Keratinocyte (primary cell): ENCODE measurements around the gene EPHB6. TPM values are rescaled to one million over a fixed set of nuclear protein-coding genes. Genes with fewer than 3 reads are reported as not detected.

Experiments
- DNase-seq: peaks from one replicate; pipeline ENCODE4 v3.0.0-alpha.2; 2011; ENCODE audit warnings: low read depth, missing footprints, low spot score
- FAIRE-seq: peaks from 2 replicates; lab custom pipeline; 2011; peaks lifted over from hg19 to GRCh38; lab: Jason Lieb, UNC
- H2AFZ ChIP-seq: 2 replicates; pipeline ENCODE4 v1.6.0; 2012; ENCODE audit warnings: low read length, control low read depth, inconsistent platforms; ENCODE audit not compliant: control insufficient read depth
- H3K27ac ChIP-seq: 2 replicates; pipeline ENCODE4 v1.5.1; 2011; ENCODE audit warnings: low read length; ENCODE audit not compliant: control insufficient read depth, insufficient read depth
- H3K27me3 ChIP-seq: 3 replicates; pipeline ENCODE4 v1.6.0; 2011; ENCODE audit warnings: low read length; ENCODE audit not compliant: control insufficient read depth, insufficient read depth; ENCODE audit errors: extremely low read depth
- H3K36me3 ChIP-seq, 2 experiments: 2 replicates in 1 of 2; 3 replicates in 1 of 2; pipeline ENCODE4 v1.5.1; 2011; ENCODE audit warnings: low read length in 2 of 2, mild to moderate bottlenecking in 1 of 2; ENCODE audit not compliant: control insufficient read depth in 2 of 2, insufficient read depth in 2 of 2; ENCODE audit errors: extremely low read depth in 1 of 2
- H3K4me1 ChIP-seq: 3 replicates; pipeline ENCODE4 v1.5.1; 2011; ENCODE audit warnings: low read length; ENCODE audit not compliant: control insufficient read depth, insufficient read depth; ENCODE audit errors: extremely low read depth
- H3K4me2 ChIP-seq: 3 replicates; pipeline ENCODE4 v1.6.0; 2011; ENCODE audit warnings: low read depth, low read length; ENCODE audit not compliant: control insufficient read depth, insufficient read depth; ENCODE audit errors: extremely low read depth
- H3K4me3 ChIP-seq, 3 experiments: fragments of 200-600 bp in 1 of 3; sonication (generic) in 1 of 3; 2 replicates in 2 of 3; 3 replicates in 1 of 3; pipeline ENCODE4 v1.5.1; 2011 to 2016; ENCODE audit warnings: low read length in 3 of 3, mild to moderate bottlenecking in 3 of 3, control low read depth in 2 of 3, inconsistent platforms in 1 of 3, low read depth in 1 of 3, mixed read lengths in 1 of 3, mixed run types in 1 of 3, moderate library complexity in 1 of 3; ENCODE audit not compliant: control insufficient read depth in 2 of 3, insufficient read depth in 2 of 3; ENCODE audit errors: extremely low read depth in 1 of 3
- H3K79me2 ChIP-seq: 2 replicates; pipeline ENCODE4 v1.6.0; 2012; ENCODE audit warnings: low read length; ENCODE audit not compliant: control insufficient read depth, insufficient read depth
- H3K9ac ChIP-seq: 3 replicates; pipeline ENCODE4 v1.6.0; 2011; ENCODE audit warnings: low read length; ENCODE audit not compliant: control insufficient read depth, insufficient read depth; ENCODE audit errors: extremely low read depth
- H3K9me1 ChIP-seq: 3 replicates; pipeline ENCODE4 v1.6.0; 2011; ENCODE audit warnings: low read length; ENCODE audit not compliant: control insufficient read depth, insufficient read depth; ENCODE audit errors: extremely low read depth
- H3K9me3 ChIP-seq: 2 replicates; pipeline ENCODE4 v1.5.1; 2012; ENCODE audit warnings: low read depth, low read length; ENCODE audit not compliant: control insufficient read depth
- H4K20me1 ChIP-seq: 3 replicates; pipeline ENCODE4 v1.6.0; 2011; ENCODE audit warnings: low read length; ENCODE audit not compliant: control insufficient read depth, insufficient read depth; ENCODE audit errors: extremely low read depth
- EZH2 ChIP-seq: IDR thresholded peaks from one replicate; pipeline ENCODE4 v1.6.1; 2012; ENCODE audit warnings: inconsistent platforms, mild to moderate bottlenecking, low read length, moderate library complexity
- dilution Hi-C: fragments of 300-500 bp; cut with MboI; formaldehyde crosslinking; loops from one replicate; pipeline ENCODE4 v1.7.0; 2020; ENCODE audit warnings: low sequenced_read_pairs; ENCODE audit not compliant: extremely low pct_ligation_motif_present
- polyA plus RNA-seq, 5 experiments: library from polyadenylated mRNA; depleted of rRNA in 3 of 5; stranded (reverse) in 3 of 5; stranded (forward) in 1 of 5; unstranded in 1 of 5; fragments of >200 nt; gene quantifications; 1 replicate in 1 of 5; 2 replicates in 3 of 5; 3 replicates in 1 of 5; pipeline versions ENCODE4 v1.2.1 to v1.2.3, GENCODE V29; 2011 to 2012; ENCODE audit warnings: missing spikeins in 2 of 5, low read depth in 1 of 5, low replicate concordance in 1 of 5
- TF ChIP-seq, protein P1 (sequence below), 3 experiments: IDR thresholded peaks in 1 of 3; conservative IDR thresholded peaks in 1 of 3; optimal IDR thresholded peaks in 1 of 3; 2 replicates in 2 of 3; 3 replicates in 1 of 3; pipeline versions ENCODE3 to v1.5.1; 2011; ENCODE audit warnings: low read length in 3 of 3, mild to moderate bottlenecking in 3 of 3, moderate library complexity in 2 of 3, control low read depth in 1 of 3, inconsistent platforms in 1 of 3; ENCODE audit not compliant: insufficient read depth in 2 of 3; ENCODE audit errors: extremely low read depth in 1 of 3

EPHB6 gene
- polyA plus RNA-seq, 1 donor (not counting 4 experiments of a cell fraction or from before 2014, with no cell fraction given), result 1.9 TPM

DNA sequence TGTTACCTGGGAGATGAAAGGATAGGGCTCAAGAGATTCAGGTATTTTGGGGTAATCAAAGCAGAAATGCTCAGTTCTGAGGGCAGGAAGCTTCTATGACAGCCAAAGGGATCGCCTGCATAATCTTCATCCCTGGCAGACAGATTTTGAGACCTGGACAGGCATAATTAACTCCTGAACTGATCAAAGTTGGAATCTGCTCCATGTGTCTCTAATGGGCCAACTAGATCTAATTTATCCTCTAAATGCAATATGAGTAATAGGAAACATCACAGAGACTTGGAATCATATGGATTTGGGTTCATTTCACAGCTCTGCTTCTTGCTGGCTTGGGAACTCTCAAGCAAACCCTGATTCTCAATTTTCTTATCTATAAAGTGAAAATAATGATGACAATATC lies 41.2 kb upstream of the EPHB6 start:
- Histone ChIP-seq H3K4me1 (no peaks in the 10 kb centered on the region), H3K9me3 (no peaks in the 10 kb centered on the region), H3K79me2 (no peaks in the 10 kb centered on the region), H3K4me3 (no peak overlapping the region), H3K9ac (no peak overlapping the region), H3K27ac (no peak overlapping the region), H4K20me1 (no peaks in the 10 kb centered on the region), H3K4me2 (no peak overlapping the region), H3K9me1 (no peaks in the 10 kb centered on the region), H2AFZ (no peak overlapping the region), H3K27me3 (peaks cover 3% of the 10 kb centered on the region), H3K36me3 (no peaks in the 10 kb centered on the region)
- DNase-seq (no peak), FAIRE-seq (no peak)
- TF ChIP-seq EZH2, result no peak
- TF ChIP-seq, protein P1, sequence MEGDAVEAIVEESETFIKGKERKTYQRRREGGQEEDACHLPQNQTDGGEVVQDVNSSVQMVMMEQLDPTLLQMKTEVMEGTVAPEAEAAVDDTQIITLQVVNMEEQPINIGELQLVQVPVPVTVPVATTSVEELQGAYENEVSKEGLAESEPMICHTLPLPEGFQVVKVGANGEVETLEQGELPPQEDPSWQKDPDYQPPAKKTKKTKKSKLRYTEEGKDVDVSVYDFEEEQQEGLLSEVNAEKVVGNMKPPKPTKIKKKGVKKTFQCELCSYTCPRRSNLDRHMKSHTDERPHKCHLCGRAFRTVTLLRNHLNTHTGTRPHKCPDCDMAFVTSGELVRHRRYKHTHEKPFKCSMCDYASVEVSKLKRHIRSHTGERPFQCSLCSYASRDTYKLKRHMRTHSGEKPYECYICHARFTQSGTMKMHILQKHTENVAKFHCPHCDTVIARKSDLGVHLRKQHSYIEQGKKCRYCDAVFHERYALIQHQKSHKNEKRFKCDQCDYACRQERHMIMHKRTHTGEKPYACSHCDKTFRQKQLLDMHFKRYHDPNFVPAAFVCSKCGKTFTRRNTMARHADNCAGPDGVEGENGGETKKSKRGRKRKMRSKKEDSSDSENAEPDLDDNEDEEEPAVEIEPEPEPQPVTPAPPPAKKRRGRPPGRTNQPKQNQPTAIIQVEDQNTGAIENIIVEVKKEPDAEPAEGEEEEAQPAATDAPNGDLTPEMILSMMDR (optimal IDR thresholded peaks at IDR 0.05 in 1 of 3, IDR thresholded peaks at IDR 0.05 in 1 of 3, conservative IDR thresholded peaks at IDR 0.05 in 1 of 3; ENCODE audit: extremely low read depth in 1 of 3, insufficient read depth in 2 of 3, low read length in 3 of 3), result no peak
- dilution Hi-C loops, result loop anchor here (25.0 kb wide), 1 partner anchor 399 kb away; the partner anchor contains the start of gene TAS2R40

DNA sequence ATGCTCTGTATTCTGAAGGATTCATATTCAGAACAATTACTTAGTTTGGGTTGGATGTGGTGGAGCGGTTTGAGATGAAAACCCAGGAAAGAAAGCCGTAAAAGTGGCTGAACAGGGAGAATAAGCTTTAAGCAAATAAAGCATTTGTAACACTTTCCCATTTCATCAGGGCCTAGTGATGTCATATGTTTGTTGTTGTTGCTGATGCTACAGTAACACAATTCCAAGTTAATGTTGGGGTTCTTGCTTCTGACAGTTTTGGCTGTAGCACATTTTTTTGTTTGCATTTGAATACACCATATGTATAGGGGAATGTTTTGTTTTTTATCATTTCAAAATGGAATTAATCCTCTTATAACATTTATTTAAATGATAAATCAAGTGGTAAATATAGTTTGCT lies 40.4 kb upstream of the EPHB6 start:
- H3K9me1 ChIP-seq, result no peaks in the 10 kb centered on the region
- no peak overlapping the region for H2AFZ ChIP-seq
- TF ChIP-seq, protein P1 (optimal IDR thresholded peaks at IDR 0.05 in 1 of 3, IDR thresholded peaks at IDR 0.05 in 1 of 3, conservative IDR thresholded peaks at IDR 0.05 in 1 of 3; ENCODE audit: extremely low read depth in 1 of 3, insufficient read depth in 2 of 3, low read length in 3 of 3), result no peak
- TF ChIP-seq EZH2, result no peak
- H3K9me3 ChIP-seq, result no peaks in the 10 kb centered on the region
- no peak overlapping the region for H3K27ac ChIP-seq
- no peak for FAIRE-seq
- no peak overlapping the region for H3K4me2 ChIP-seq
- H3K36me3 ChIP-seq, result no peaks in the 10 kb centered on the region
- H3K4me1 ChIP-seq, result no peaks in the 10 kb centered on the region
- dilution Hi-C loops, result loop anchor here (25.0 kb wide), 1 partner anchor 398 kb away; the partner anchor contains the start of gene TAS2R40
- H3K9ac ChIP-seq, result no peak overlapping the region
- H3K79me2 ChIP-seq, result no peaks in the 10 kb centered on the region
- DNase-seq, result no peak
- H3K4me3 ChIP-seq, result no peak overlapping the region
- H3K27me3 ChIP-seq, result peaks cover 3% of the 10 kb centered on the region
- no peaks in the 10 kb centered on the region for H4K20me1 ChIP-seq
